ENCODE results near the gene RPP21.

GRCh38 chr6:30321692-30322388 is 23.1 kb upstream of the RPP21 start:
- TF ChIP-seq CTCF (IDR thresholded peaks at IDR 0.05; ENCODE audit: low read length) (no peak), EZH2 (IDR thresholded peaks at IDR 0.05; ENCODE audit: borderline replicate concordance, low read length) (no peak)
